ENCODE measurements around the gene SHISA7.

GRCh38 chr19:55434356-55434919, 8.7 kb downstream of the SHISA7 start:
- TF ChIP-seq CTCF (conservative IDR thresholded peaks at IDR 0.05; ENCODE audit: low read length) (no peak), EZH2phosphoT487 (IDR thresholded peaks at IDR 0.05; ENCODE audit: borderline replicate concordance, low read depth, low read length) (no peak)
